GM13977 (cell line): Measurements from ENCODE around the gene FAM107B.

Experiments used
- DNase-seq: peaks from one replicate; pipeline ENCODE4 v3.0.0; 2012; ENCODE audit warnings: low spot score
- in situ Hi-C: fragments of 300-500 bp; cut with MboI; formaldehyde crosslinking; loops from one replicate; pipeline ENCODE4 v1.12.0; 2022; ENCODE audit warnings: low sequenced_read_pairs, low pct_unique_long_range_greater_than_20kb, mixed read lengths, inconsistent platforms; ENCODE audit not compliant: unreplicated experiment
- TF ChIP-seq, protein P1 (sequence below): IDR thresholded peaks from 2 replicates; pipeline ENCODE4 v1.5.1; 2012; ENCODE audit warnings: mild to moderate bottlenecking, control low read depth; ENCODE audit not compliant: insufficient read depth; ENCODE audit errors: extremely low read depth, missing control alignments

FAM107B gene

DNA sequence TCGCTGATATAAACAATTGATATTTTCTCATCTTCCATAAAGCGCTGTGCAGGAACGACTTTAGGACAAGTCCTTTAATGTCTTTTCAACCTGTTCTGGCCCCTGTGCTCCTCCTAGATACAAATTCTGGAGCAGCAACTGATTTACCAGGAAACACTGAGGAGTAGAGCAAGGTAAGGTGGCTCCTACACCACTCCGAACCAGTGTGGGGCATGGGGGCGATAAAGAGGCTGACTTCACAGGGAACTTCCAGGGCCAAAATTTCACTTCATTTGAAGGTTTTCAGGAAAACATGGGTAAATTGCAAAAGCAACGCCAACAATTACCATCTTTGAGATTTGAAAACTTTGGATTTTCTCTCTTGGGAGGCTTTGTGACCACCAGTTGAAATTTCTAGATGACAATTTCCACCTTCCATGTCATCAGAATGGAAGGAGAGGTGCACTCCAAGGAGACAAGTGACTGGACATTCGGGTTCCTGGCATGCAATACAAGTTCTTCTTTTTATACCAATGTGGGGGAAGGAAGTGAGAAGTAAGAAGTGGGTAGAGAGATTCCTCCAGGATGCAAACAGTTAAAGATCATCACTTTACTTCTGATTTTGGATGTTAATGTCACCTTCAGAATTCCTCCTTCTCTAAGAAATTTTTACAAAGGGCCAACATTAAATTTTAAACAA is 118.5 kb downstream of the FAM107B start:
- in situ Hi-C loops: no loop called here
- TF ChIP-seq, protein P1, sequence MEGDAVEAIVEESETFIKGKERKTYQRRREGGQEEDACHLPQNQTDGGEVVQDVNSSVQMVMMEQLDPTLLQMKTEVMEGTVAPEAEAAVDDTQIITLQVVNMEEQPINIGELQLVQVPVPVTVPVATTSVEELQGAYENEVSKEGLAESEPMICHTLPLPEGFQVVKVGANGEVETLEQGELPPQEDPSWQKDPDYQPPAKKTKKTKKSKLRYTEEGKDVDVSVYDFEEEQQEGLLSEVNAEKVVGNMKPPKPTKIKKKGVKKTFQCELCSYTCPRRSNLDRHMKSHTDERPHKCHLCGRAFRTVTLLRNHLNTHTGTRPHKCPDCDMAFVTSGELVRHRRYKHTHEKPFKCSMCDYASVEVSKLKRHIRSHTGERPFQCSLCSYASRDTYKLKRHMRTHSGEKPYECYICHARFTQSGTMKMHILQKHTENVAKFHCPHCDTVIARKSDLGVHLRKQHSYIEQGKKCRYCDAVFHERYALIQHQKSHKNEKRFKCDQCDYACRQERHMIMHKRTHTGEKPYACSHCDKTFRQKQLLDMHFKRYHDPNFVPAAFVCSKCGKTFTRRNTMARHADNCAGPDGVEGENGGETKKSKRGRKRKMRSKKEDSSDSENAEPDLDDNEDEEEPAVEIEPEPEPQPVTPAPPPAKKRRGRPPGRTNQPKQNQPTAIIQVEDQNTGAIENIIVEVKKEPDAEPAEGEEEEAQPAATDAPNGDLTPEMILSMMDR: no peak
- no peak for DNase-seq

DNA sequence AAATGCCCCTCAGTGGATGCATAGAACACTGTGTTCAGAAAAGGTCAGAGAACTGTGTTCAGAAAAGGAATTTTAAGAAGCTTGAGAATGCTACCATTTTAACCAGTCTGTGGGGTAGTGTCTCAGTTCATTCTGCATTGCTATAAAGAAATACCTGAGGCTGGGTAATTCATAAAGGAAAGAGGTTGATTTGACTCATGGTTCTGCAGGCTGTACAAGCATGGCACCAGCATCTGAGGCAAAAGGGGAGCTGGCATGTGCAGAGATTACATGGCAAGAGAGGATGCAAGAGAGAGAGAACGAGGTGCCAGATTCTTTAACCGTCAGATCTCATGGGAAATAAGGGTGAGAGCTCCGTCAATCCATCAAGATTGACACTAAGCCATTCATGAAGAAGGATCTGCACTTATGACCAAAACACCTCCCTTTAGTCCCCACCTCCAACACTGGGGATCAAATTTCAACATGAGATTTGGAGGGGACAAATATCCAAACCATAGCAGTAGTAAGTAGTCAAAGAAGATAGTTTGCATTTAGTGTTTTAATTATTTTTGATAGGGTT is 119.8 kb downstream of the FAM107B start:
- in situ Hi-C loops: no loop called here
- TF ChIP-seq, protein P1: no peak
- DNase-seq: no peak

DNA sequence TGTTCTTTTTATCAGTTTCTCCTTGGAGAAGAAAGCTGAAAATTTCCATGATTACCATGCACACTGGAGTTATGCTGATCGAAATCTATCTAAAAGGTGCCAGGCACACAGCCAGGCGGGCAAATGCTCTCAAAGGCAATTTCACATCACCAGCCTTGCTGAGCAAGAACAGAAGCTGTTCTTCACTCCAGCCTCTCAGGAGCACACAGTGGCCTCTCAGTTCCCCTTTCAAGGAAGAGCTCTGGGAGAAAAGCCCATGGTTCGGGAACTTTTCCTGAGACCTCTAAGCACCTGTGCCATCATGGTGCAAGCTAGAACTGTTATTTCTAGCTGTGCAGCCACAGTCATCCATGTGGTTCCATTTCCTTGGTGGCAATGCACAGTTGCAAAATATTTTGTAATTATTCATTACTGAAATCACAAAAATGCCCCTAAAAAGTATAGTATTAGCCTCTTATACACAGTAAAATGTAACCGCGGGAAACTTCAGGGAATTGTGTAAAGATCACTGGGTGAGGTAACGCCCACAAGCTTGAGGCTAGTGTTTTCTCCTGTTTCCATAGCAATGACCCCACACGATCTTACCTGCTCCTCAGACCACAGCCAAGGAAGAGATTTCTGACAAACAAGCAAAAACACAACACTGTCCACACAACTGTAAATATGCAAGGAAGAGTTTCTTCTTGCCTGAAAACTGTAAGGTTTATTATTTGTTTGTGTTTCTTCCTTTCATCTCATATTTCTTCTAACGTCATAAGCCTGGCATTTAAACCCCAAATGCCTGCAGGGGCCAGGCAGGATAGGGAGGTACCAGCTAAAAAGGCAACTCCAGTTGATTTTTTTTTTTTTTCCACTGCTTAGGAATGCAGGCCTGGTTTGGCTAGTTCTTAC is 121.2 kb downstream of the FAM107B start:
- TF ChIP-seq, protein P1: no peak
- no peak for DNase-seq
- in situ Hi-C loops: no loop called here

DNA sequence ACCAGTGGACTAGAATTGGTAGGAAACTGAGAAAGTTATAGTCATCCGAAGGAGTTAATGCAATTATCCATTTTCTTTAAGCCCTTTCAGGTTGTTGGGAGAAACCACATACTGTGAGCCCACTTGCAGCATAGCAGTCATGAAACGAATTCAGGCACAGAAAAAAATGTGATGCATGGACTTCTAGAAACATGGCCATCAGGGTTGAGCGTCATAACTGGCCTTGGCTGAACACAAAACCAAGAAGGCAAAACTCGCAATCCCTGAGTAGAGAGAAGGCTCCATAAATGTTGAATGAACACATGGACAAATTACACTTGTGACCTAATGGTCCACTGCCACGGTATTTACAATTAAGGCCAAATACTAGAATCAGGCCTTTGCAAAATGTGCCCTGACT is 121.9 kb downstream of the FAM107B start:
- TF ChIP-seq, protein P1: no peak
- in situ Hi-C loops: no loop called here
- no peak for DNase-seq

DNA sequence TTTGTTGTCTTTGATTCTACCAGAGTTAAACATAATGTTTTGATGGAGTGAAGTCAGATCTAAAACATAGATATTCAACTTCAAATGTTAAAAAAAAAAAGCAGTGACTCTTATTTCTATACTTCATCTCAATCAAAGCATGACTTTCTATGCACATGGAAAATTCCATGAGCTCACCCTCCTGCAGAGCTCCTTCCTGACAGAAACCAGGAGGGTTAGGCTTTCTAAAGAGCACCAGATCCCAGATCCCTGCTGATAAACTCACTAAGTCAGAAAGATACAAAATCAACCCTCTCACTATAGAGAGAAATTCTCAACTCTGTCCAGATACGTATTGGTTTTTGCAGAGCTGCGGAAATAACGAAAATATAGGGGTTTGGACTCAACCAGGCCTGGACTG is 122.6 kb downstream of the FAM107B start:
- no peak for DNase-seq
- in situ Hi-C loops: no loop called here
- TF ChIP-seq, protein P1: no peak

DNA sequence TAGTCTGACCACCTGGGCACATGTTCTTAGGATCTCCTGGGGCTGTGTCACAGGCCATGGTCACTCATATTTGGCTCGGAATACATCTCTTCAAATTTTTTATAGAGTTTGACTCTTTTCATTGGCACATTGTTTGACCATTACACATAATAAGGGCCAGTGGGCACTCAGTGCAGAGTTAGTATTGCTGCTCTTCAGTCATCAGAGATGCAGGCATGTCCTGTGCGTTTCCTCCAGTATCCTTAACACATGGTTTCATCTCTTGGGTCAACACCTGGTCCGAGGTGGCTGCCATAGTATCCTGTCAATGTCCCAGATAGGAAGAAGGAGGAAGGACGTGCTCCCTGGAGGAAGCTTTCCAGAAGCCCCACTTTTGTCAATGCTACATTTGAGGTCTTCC is 125.0 kb downstream of the FAM107B start:
- in situ Hi-C loops: no loop called here
- TF ChIP-seq, protein P1: no peak
- no peak for DNase-seq
